PC-9 (cell line): ENCODE measurements around the gene MAEA.

Source experiments
- CTCF ChIP-seq: fragments of 200-600 bp; sonication (generic); conservative IDR thresholded peaks from 2 replicates; pipeline ENCODE4 v1.6.1; 2017; ENCODE audit warnings: mixed run types, antibody characterized with exemption, mild to moderate bottlenecking, moderate library complexity
- EZH2 ChIP-seq: fragments of 200-600 bp; sonication (generic); IDR thresholded peaks from 2 replicates; pipeline ENCODE4 v1.8.0; 2017; ENCODE audit warnings: antibody characterized with exemption, low read depth

- TF ChIP-seq CTCF (no peak), EZH2 (no peak)
Observed at GRCh38 chr4:1260418-1261106, 29.1 kb upstream of the MAEA start.
